Natural killer cell treated with Interleukin-12 subunit alpha and Interleukin-12 subunit beta and Interleukin-15 and Interleukin-18, amount 100 ng/mL, for 72 hours (primary cell): ENCODE measurements around the gene CSF1. TPM values are rescaled to one million over a fixed set of nuclear protein-coding genes. Genes with fewer than 3 reads are reported as not detected.
"Not testable (repeated sequence)": the region's sequence is repeated elsewhere in the genome, so short reads cannot be mapped to it uniquely, and the experiment has no call there.

Experiments used
- ATAC-seq, 2 donors: fragments of 150-1000 bp; cut with Tn5 transposase in 1 of 2; sonication (Bioruptor Pico), chemical (Tn5 transposase) in 1 of 2; 2 replicates each; pipeline ENCODE4 v1.10.0; 2021
- DNase-seq: peaks from one replicate; pipeline ENCODE4 v3.0.0; 2022; ENCODE audit warnings: low spot score
- H3K27ac Mint-ChIP-seq, 2 donors: 1 replicate in 1 of 2; 2 replicates in 1 of 2; pipeline ENCODE4 v1.8.0; 2022; ENCODE audit warnings: mixed read lengths in 2 of 2, mild to moderate bottlenecking in 1 of 2, moderate library complexity in 1 of 2
- H3K27me3 Mint-ChIP-seq, 2 donors: 1 replicate in 1 of 2; 2 replicates in 1 of 2; pipeline ENCODE4 v1.8.0; 2022; ENCODE audit warnings: mixed read lengths in 2 of 2
- H3K36me3 Mint-ChIP-seq: one replicate; pipeline ENCODE4 v1.8.0; 2022; ENCODE audit warnings: mixed read lengths
- H3K4me1 Mint-ChIP-seq, 2 donors: 1 replicate in 1 of 2; 2 replicates in 1 of 2; pipeline ENCODE4 v1.8.0; 2022; ENCODE audit warnings: low read depth in 2 of 2, mixed read lengths in 2 of 2, mild to moderate bottlenecking in 1 of 2
- H3K4me3 Mint-ChIP-seq: one replicate; pipeline ENCODE4 v1.8.0; 2022; ENCODE audit warnings: mixed read lengths
- H3K9me3 Mint-ChIP-seq: 2 replicates; pipeline ENCODE4 v1.8.0; 2022; ENCODE audit warnings: mixed read lengths
- total RNA-seq, 2 donors: library from RNA; stranded (reverse); gene quantifications; one replicate each; pipeline ENCODE4 v1.2.3, GENCODE V29; 2022

Gene CSF1
- total RNA-seq, 2 donors from 2014 or later, result 5.6 to 24.1 TPM

- no peaks in the 10 kb centered on the region for H3K9me3 Mint-ChIP-seq
- H3K4me1 Mint-ChIP-seq, result peaks cover 0 to 4% of the 10 kb centered on the region in 2 donors
- no peak overlapping the region for H3K4me3 Mint-ChIP-seq
- H3K27ac Mint-ChIP-seq, result no peak overlapping the region
- H3K27me3 Mint-ChIP-seq, result peaks cover 15 to 19% of the 10 kb centered on the region in 2 donors
- no peaks in the 10 kb centered on the region for H3K36me3 Mint-ChIP-seq
- DNase-seq, result no peak
- no peak for ATAC-seq
Observed at GRCh38 chr1:109878531-109879104, 32.0 kb upstream of the CSF1 start.

- H3K27ac Mint-ChIP-seq, H3K4me1 Mint-ChIP-seq, H3K9me3 Mint-ChIP-seq, H3K36me3 Mint-ChIP-seq, H3K4me3 Mint-ChIP-seq, ATAC-seq, DNase-seq: not testable (repeated sequence)
- H3K27me3 Mint-ChIP-seq, result peaks cover 11 to 16% of the 10 kb centered on the region in 2 donors
Observed at GRCh38 chr1:109879371-109879770, 31.3 kb upstream of the CSF1 start.

- H3K4me1 Mint-ChIP-seq, result peaks cover 0 to 4% of the 10 kb centered on the region in 2 donors
- no peaks in the 10 kb centered on the region for H3K9me3 Mint-ChIP-seq
- no peak for ATAC-seq
- peaks cover 9% of the 10 kb centered on the region in 2 donors for H3K27me3 Mint-ChIP-seq
- H3K4me3 Mint-ChIP-seq, result no peak overlapping the region
- H3K36me3 Mint-ChIP-seq, result no peaks in the 10 kb centered on the region
- no peak for DNase-seq
- H3K27ac Mint-ChIP-seq, result no peak overlapping the region
Observed at GRCh38 chr1:109879881-109880525, 30.6 kb upstream of the CSF1 start.

- no peak overlapping the region for H3K27ac Mint-ChIP-seq
- ATAC-seq, result no peak
Observed at GRCh38 chr1:109880971-109881894, 29.4 kb upstream of the CSF1 start.

GRCh38 chr1:109881906-109882287 lies 28.8 kb upstream of the CSF1 start:
- Mint-ChIP-seq H3K36me3 (no peaks in the 10 kb centered on the region), H3K27me3 (peaks cover 0 to 4% of the 10 kb centered on the region in 2 donors), H3K27ac (no peak overlapping the region), H3K4me3 (no peak overlapping the region), H3K4me1 (peaks cover 0 to 4% of the 10 kb centered on the region in 2 donors), H3K9me3 (no peaks in the 10 kb centered on the region)
- no peak for ATAC-seq
- no peak for DNase-seq

More at GRCh38 chr1:109880971-109881894, 29.4 kb upstream of the CSF1 start:
- DNase-seq, result no peak
- no peaks in the 10 kb centered on the region for H3K36me3 Mint-ChIP-seq
- peaks cover 0 to 8% of the 10 kb centered on the region in 2 donors for H3K27me3 Mint-ChIP-seq
- H3K4me3 Mint-ChIP-seq, result no peak overlapping the region
- peaks cover 0 to 4% of the 10 kb centered on the region in 2 donors for H3K4me1 Mint-ChIP-seq
- no peaks in the 10 kb centered on the region for H3K9me3 Mint-ChIP-seq

GRCh38 chr1:109882288-109883245 lies 28.1 kb upstream of the CSF1 start:
- no peaks in the 10 kb centered on the region for H3K36me3 Mint-ChIP-seq
- peaks cover 0 to 4% of the 10 kb centered on the region in 2 donors for H3K4me1 Mint-ChIP-seq

GRCh38 chr1:109883248-109883955 lies 27.2 kb upstream of the CSF1 start:
- peaks cover 8 to 10% of the 10 kb centered on the region in 2 donors for H3K27me3 Mint-ChIP-seq
- H3K36me3 Mint-ChIP-seq, result no peaks in the 10 kb centered on the region
- no peaks in the 10 kb centered on the region for H3K9me3 Mint-ChIP-seq
- H3K4me3 Mint-ChIP-seq, result no peak overlapping the region
- no peak overlapping the region for H3K27ac Mint-ChIP-seq
- DNase-seq (no peak), ATAC-seq (no peak)
- peaks cover 0 to 4% of the 10 kb centered on the region in 2 donors for H3K4me1 Mint-ChIP-seq

More at GRCh38 chr1:109882288-109883245, 28.1 kb upstream of the CSF1 start:
- Mint-ChIP-seq H3K27ac (no peak overlapping the region), H3K27me3 (peaks cover 2 to 4% of the 10 kb centered on the region in 2 donors), H3K9me3 (no peaks in the 10 kb centered on the region), H3K4me3 (no peak overlapping the region)
- no peak for DNase-seq
- ATAC-seq, result no peak

GRCh38 chr1:109884242-109884891 lies 26.3 kb upstream of the CSF1 start:
- H3K9me3 Mint-ChIP-seq, result no peaks in the 10 kb centered on the region
- DNase-seq (no peak), ATAC-seq (no peak)
- H3K27ac Mint-ChIP-seq, result no peak overlapping the region
- H3K36me3 Mint-ChIP-seq, result no peaks in the 10 kb centered on the region
- peaks cover 13 to 19% of the 10 kb centered on the region in 2 donors for H3K27me3 Mint-ChIP-seq
- no peak overlapping the region for H3K4me3 Mint-ChIP-seq
- peaks cover 0 to 4% of the 10 kb centered on the region in 2 donors for H3K4me1 Mint-ChIP-seq

GRCh38 chr1:109885589-109885988 lies 25.1 kb upstream of the CSF1 start:
- H3K4me1 Mint-ChIP-seq, result peaks cover 4 to 10% of the 10 kb centered on the region in 2 donors
- no peak overlapping the region for H3K4me3 Mint-ChIP-seq
- H3K9me3 Mint-ChIP-seq, result no peaks in the 10 kb centered on the region
- H3K27ac Mint-ChIP-seq, result no peak overlapping the region
- no peak for ATAC-seq
- peaks cover 13 to 19% of the 10 kb centered on the region in 2 donors for H3K27me3 Mint-ChIP-seq
- no peak for DNase-seq
- H3K36me3 Mint-ChIP-seq, result no peaks in the 10 kb centered on the region

- peaks cover 20 to 27% of the 10 kb centered on the region in 2 donors for H3K27me3 Mint-ChIP-seq
- H3K36me3 Mint-ChIP-seq, result no peaks in the 10 kb centered on the region
- peak overlapping the region in 1 of 2 donors; percentile 0 for H3K27ac Mint-ChIP-seq
- H3K9me3 Mint-ChIP-seq, result no peaks in the 10 kb centered on the region
- no peak overlapping the region for H3K4me3 Mint-ChIP-seq
- DNase-seq (no peak), ATAC-seq (no peak)
- H3K4me1 Mint-ChIP-seq, result peaks cover 4 to 19% of the 10 kb centered on the region in 2 donors
Observed at GRCh38 chr1:109886827-109887226, 23.8 kb upstream of the CSF1 start.

GRCh38 chr1:109887271-109887670 lies 23.4 kb upstream of the CSF1 start:
- H3K9me3 Mint-ChIP-seq, result no peaks in the 10 kb centered on the region
- peaks cover 4 to 19% of the 10 kb centered on the region in 2 donors for H3K4me1 Mint-ChIP-seq
- H3K27ac Mint-ChIP-seq, result peak overlapping the region in 1 of 2 donors; percentile 0

GRCh38 chr1:109887884-109888283 lies 22.8 kb upstream of the CSF1 start:
- H3K27ac Mint-ChIP-seq, result peak overlapping the region in 1 of 2 donors; percentile 0
- peaks cover 4 to 19% of the 10 kb centered on the region in 2 donors for H3K4me1 Mint-ChIP-seq
- no peak overlapping the region for H3K4me3 Mint-ChIP-seq
- no peaks in the 10 kb centered on the region for H3K9me3 Mint-ChIP-seq
- ATAC-seq, result no peak
- peaks cover 20 to 27% of the 10 kb centered on the region in 2 donors for H3K27me3 Mint-ChIP-seq
- DNase-seq, result no peak
- H3K36me3 Mint-ChIP-seq, result no peaks in the 10 kb centered on the region

More at GRCh38 chr1:109887271-109887670, 23.4 kb upstream of the CSF1 start:
- no peaks in the 10 kb centered on the region for H3K36me3 Mint-ChIP-seq
- ATAC-seq (no peak), DNase-seq (no peak)
- peaks cover 20 to 27% of the 10 kb centered on the region in 2 donors for H3K27me3 Mint-ChIP-seq
- H3K4me3 Mint-ChIP-seq, result no peak overlapping the region
